ENCODE results near the gene GBX1.

DNA sequence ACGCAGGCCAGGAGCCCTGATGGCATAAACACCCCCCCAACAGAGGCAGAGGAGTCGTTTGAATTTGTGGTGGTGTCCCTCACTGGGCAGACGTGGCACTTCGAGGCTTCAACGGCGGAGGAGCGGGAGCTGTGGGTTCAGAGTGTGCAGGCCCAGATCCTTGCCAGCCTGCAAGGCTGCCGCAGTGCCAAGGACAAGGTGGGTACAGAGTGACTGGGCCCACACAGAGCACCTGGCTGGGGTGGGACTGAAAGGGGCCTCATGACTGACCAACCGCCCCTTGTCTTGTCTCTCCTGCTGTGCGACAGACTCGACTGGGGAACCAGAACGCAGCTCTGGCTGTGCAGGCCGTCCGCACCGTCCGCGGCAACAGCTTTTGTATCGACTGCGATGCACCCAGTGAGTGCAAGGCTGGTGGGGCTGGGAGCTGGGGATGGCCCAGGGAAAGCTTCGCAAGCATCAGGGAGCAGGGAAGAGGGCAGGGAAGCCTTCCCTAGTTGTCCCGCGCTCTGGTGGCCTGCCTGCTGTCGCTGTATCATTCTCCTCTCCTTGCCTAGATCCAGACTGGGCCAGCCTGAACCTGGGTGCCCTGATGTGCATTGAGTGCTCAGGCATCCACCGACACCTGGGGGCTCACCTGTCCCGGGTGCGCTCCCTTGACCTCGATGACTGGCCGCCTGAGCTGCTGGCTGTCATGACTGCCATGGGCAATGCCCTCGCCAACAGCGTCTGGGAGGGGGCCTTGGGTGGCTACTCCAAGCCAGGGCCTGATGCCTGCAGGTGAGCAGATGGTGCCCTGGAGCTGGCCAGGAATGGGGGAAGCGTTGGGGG is 25.4 kb downstream of the GBX1 start:
- TF ChIP-seq, protein P1, sequence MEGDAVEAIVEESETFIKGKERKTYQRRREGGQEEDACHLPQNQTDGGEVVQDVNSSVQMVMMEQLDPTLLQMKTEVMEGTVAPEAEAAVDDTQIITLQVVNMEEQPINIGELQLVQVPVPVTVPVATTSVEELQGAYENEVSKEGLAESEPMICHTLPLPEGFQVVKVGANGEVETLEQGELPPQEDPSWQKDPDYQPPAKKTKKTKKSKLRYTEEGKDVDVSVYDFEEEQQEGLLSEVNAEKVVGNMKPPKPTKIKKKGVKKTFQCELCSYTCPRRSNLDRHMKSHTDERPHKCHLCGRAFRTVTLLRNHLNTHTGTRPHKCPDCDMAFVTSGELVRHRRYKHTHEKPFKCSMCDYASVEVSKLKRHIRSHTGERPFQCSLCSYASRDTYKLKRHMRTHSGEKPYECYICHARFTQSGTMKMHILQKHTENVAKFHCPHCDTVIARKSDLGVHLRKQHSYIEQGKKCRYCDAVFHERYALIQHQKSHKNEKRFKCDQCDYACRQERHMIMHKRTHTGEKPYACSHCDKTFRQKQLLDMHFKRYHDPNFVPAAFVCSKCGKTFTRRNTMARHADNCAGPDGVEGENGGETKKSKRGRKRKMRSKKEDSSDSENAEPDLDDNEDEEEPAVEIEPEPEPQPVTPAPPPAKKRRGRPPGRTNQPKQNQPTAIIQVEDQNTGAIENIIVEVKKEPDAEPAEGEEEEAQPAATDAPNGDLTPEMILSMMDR (IDR thresholded peaks at IDR 0.05; ENCODE audit: low read depth, low read length, poor library complexity, severe bottlenecking) = no peak
- no peak for TF ChIP-seq EZH2phosphoT487 (IDR thresholded peaks at IDR 0.05; ENCODE audit: borderline replicate concordance, low read length)

All from DOHH2 (cell line).